LHCN-M2 (cell line): ENCODE data around the gene MLC1. TPM values are rescaled to one million over a fixed set of nuclear protein-coding genes. Genes with fewer than 3 reads are reported as not detected.

Experiments
- DNase-seq: peaks from one replicate; pipeline ENCODE4 v3.0.0-alpha.2; 2012; ENCODE audit warnings: low read depth
- total RNA-seq: library from RNA; depleted of rRNA; stranded (reverse); fragments of >200 nt; gene quantifications from 2 replicates; pipeline ENCODE4 v1.2.3, GENCODE V29; 2014

Gene MLC1
- total RNA-seq, 1 experiment from 2014 or later = not detected

DNA sequence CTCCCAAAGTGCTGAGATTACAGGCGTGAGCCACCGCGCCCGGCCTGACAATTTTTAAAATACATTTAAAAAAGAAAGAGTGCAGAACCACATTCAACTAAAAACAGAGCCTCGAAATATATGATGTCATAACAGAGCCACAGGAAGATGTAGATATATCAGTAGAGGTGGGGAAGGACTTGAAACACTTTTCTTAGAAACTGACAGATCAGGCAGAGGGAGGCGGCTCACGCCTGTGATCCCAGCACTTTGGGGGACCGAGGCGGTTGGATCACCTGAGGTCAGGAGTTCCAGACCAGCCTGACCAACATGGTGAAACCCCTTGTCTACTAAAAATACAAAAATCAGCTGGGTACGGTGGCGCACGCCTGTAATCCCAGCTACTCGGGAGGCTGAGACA, 7.0 kb downstream of the MLC1 start:
- no peak for DNase-seq

- DNase-seq = no peak
Observed at GRCh38 chr22:50076646-50077535, 8.3 kb downstream of the MLC1 start.

DNA sequence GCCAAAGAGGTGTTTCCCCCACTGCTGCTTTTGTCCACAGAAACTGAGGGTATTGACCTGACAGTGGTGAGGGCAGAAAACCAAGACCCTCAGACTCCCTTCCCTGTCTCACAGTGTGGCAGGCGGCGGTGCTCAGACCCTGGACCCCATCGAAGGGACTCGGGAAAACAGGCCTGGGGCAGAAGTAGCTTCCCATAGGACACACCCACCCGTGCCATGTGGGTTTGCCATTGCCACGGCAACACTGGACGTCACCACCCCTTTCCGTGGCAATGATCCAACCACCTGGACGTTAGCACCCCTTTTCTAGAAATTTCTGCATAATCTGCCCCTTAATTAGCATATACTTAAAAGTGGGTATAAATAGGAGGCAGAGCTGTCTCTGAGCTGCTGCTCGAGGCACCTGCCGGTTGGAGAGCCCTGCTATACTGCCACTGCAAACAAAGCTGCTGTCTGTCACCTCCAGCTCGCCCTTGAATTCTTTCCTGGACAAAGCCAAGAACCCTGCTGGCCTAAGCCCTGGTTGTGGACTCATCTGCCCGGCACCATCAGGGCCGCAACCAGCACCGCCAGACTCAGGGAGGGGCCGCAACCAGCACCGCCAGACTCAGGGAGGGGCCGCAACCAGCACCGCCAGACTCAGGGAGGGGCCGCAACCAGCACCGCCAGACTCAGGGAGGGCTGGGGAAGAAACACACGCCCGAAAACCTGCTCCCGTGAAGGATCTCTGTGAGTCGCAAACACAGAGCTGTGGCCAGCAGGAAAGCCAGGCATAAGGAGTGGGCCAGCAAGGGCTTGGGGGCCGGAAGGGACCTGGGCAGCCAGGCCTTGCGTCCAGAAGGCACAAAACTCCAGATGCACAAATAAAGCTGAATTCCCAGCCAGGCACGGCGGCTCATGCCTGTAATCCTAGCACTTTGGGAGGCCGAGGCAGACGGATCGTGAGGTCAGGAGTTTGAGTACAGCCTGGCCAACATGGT, 10.4 kb downstream of the MLC1 start:
- no peak for DNase-seq

DNA sequence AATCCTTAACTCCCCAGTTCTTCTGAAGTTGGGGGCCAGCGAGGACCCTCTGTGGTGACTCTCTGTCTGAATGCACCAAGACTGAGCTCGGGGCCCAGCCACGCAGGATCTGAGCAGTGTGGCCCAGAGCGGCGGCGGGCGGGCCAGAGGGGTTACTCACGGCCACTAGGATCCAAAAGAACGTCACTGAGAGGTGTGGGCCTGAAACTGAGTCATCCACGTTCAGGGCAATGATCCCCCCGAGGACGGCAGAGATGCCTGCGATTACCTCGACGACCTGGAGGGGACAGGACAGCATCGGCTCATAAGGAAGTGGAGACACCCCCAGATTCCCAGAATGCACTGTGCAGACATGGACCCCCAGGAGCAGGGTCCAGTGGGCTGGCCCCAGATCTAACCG, 11.2 kb downstream of the MLC1 start:
- DNase-seq = no peak

- no peak for DNase-seq
Observed at GRCh38 chr22:50072714-50073538, 12.3 kb downstream of the MLC1 start.

DNA sequence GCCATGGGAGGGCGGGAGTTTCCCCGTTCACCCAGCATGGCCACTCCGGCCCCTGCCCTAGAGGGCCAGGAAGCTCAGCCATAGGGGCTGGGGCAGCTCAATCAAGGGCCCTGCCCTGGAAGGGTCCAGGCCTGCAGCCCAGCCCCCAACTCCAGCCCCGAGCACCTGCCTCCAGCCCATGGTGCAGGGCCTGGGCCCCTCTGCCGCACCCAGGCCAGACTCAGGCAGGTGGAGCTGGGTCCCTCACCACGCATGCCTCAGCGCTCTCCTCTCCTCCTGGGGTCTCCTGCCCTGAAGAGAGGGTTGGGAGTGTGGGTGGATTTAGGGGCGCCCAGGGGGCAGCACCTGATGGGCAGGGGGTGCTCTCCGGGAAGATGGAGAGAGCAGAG, 13.1 kb downstream of the MLC1 start:
- no peak for DNase-seq

DNA sequence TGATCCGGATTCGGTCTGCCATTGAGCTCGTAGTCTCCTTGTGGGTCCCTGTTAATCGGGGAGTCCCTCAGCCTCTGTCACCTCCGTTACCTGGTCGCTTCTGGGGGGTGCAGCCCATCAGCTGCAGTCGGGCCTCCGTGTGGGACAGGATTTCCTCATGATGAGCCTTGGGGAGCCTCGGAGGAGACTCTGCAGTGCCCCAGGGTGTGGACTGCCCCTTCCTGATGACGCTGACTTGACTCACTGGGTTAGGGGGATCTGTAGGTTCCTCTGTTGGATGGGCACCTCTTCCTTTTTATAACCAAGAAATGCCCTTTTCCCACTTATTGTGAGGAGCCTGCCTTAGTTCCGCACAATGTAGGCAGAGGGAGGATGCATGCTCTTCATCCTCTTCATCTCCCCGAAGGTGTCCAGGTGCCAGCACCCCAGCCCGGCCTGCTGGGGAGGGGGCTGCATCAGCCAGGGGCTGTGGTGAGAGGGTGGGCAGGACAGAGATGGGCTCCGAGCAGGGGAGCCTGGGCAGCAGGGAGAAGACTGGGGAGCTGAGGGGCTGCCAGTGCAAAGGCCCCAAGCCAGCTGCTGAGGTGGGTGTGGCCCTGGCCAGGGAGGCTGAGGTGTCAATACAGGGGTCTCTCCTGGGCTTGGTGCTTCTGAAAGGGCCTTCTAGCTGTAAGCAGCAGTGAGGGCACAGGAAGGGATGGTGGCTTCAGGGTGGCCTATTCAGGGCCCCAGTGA, 13.6 kb downstream of the MLC1 start:
- no peak for DNase-seq

- no peak for DNase-seq
Observed at GRCh38 chr22:50070366-50070765, 14.9 kb downstream of the MLC1 start.

DNA sequence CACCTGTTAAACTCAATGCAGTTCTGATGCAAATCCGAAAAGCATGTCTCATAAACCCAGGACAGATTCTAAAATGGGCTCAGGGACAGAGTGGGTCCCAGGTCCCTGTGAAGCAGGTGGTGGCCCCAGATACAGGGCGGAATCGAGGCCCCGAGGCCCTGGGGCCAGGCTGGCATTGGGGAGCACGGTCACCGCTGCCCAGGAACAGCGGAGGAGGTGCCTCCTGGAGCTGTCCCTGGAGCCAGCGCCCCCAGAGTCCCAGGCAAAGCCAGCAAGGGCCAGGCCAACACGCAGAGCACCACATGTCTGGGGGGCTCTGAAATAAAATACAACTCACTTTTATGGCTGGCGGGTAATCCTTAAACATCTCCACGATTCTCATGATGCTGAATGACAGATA, 17.1 kb downstream of the MLC1 start:
- no peak for DNase-seq

- DNase-seq = no peak
Observed at GRCh38 chr22:50067244-50067643, 18.0 kb downstream of the MLC1 start.

GRCh38 chr22:50064453-50064852, 20.8 kb downstream of the MLC1 start:
- no peak for DNase-seq

GRCh38 chr22:50063589-50064393, 21.4 kb downstream of the MLC1 start:
- DNase-seq = no peak

- no peak for DNase-seq
Observed at GRCh38 chr22:50062509-50063135, 22.6 kb downstream of the MLC1 start.

GRCh38 chr22:50061824-50062355, 23.3 kb downstream of the MLC1 start:
- DNase-seq = no peak

DNA sequence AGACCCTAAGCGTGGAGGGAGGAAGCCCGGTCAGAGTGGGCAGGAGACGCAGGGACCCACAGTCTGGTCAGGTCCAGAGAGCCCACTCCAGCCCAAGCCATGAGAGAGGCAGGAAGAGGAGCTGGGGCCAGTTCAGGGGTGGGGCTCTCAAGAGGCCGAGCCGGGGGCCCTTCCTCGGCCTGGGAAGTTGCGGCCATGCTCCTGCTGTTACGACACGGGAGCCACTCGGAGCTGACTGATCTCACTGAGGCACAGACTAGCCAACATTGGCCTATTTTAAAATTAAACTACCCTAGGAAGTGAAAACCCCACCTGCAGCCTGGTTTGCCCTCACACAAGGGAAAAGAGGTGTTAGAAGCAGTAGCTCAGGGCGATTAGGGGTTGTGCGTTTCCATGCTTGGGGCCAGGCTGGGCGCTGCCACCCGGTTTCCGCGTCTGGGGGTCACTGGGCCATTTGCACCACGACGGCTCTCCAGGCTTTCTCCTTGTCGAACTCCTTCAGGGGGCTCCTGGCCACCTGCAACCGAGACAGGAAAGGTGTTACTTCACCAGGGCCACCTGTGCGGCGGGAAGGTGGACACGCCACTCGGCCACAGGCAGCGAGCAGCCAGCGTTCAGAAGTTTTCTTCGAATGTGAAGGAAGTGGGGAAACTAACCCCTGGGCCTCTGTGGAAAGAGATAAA, 23.9 kb downstream of the MLC1 start:
- DNase-seq = no peak

- DNase-seq = no peak
Observed at GRCh38 chr22:50060441-50061140, 24.6 kb downstream of the MLC1 start.

DNA sequence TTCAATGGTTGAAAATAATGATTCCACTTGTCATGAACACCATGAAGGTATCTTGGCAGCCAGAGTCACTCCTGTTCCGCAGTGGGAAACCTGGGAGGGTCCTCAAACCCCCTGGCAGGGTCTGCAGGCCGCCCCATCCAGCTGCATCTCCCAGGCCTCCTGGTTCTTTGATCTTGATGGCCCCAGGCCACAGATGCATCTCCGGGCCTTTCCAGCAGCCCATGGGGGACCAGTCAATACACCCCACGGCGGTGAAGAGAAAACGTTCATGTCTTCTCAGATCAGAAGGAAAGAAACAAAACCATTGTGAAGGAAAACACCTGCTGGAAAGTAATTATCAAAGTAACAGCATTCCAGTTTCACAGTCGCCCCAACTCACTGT, 25.4 kb downstream of the MLC1 start:
- no peak for DNase-seq
